Measurements from ENCODE around the gene BCAT1.
"Not testable (repeated sequence)": the region's sequence is repeated elsewhere in the genome, so short reads cannot be mapped to it uniquely, and the experiment has no call there.

BCAT1 gene

DNA sequence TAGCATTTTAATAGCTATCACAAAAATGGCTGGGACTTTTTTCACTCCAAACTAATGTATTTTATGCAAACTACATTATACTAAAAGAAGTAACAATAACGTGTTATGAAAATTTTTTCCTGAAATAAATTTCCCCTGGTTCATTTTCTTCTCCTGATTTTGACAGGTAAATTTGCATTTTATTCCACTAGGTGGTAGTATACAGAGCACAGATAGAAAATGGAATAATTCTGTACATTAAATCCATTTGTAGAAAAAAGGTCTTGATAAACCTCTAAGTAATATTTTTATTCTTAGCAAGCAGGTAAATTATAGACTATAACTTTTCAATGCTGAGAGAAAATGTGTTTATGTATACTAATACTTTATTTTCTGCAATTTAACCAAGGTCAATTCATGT is 96.5 kb downstream of the BCAT1 start:
- no peak for DNase-seq

DNA sequence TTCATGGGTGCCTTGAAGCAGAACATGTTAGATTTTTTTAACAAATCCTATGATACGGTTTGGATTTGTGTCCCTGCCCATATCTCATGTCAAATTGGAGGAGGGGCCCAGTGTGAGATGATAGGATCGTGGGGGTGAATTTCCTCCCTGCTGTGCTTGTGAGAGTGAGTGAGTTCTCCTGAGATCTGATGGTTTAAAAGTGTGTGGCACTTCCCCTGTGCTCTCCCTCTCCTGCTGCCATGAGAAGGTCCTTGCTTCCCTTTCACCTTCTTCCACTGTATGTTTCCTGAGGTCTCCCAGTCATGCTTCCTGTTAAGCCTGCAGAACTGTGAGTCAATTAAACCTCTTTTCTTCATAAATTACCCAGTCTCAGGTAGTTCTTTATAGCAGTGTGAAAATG is 97.0 kb downstream of the BCAT1 start:
- not testable (repeated sequence) for DNase-seq

DNA sequence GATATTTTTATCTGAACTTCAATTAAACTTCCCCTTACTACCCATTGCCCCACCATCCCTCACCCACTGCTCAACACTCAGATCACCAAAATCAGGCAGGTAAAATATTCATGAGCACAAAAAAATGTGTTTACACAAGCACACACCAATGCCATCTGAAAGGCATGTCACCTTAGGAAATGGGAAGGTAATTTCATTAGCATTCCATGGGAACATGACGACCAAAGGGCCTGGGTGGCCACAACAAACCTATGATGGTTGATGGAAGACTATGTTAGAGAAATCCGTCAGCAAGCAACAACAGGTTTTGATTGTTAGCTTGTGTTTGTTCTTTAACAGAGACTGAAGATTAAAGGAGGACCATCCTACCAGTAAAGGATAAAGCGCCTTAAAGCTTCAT is 97.6 kb downstream of the BCAT1 start:
- no peak for DNase-seq

DNA sequence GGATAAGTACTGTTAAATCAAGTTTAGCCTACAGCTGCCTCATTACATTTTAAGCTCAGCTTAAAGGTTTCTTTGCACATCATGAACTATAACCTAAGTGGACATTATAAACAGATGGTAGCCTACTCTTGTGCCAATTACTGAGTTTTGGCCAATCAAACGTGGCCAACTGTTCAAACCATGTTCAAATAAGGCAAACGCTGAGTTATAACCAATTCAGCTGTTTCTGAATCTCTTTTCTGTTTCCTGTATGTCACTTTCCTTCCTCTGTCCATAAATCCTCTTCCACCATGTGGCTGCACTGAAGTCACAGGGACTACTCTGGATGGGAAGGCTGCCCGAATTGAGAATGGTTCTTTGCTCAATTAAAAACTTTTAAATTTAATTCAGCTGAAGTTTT is 98.4 kb downstream of the BCAT1 start:
- no peak for DNase-seq

DNA sequence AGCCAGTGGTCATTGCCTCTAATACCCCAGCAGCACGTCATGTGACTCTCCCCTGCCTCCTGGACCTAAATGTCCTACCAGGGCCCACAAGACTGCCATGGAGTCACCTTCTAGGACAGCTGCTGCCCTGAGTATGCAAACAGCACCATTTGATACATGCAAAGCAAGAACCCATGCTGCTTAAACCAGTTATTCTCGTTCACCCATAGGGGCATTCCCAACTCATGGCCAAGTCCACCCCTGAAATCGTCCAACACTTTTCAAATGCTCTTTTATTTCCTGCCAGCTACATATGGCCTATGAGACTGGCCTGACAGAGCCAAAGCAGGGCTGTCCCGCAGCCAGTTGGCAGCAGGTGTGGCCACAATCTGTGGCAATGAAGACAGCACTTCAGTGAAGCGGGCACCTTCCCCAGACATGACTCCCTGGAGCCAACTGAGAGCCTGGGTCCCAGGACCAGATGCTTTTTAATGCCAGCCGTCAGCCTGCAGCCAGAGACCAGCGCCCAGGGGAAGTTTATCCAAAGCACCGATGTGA is 99.9 kb downstream of the BCAT1 start:
- DNase-seq, result no peak

DNA sequence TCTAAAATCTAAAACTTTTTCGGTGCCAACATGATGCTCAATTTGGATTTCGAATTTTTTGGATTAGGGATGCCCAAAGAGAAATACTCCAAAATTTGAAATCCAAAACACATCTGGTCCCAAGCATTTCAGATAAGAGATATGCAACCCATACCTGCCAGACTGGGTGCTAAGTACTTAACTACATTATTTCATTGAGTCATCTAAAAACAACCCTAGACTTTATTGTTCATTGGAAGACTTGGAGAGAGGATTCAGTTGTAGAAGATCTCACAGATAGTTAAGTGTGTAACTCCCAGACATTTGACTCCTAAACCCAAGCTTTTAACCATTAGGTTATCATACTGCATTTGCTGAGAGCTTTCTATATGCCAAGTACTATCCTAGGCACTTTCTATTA is 102.2 kb downstream of the BCAT1 start:
- no peak for DNase-seq

DNA sequence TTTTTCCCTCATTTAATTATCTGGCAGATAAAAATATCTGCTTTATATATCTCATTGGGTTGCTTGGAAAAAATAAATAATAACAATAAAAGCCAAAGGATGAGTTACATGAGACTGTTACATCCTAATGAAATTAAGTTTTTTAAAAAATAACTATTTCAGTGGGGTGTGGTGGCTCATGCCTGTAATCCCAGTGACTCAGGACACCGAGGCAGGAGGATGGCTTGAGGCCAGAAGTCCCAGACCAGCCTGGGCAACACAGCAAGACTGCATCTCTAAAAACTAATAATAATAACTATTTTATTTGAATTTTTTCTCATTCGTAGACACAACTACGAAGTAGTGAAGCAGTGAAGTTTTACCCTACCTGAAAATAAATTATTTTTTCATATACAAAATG is 103.3 kb downstream of the BCAT1 start:
- no peak for DNase-seq

DNA sequence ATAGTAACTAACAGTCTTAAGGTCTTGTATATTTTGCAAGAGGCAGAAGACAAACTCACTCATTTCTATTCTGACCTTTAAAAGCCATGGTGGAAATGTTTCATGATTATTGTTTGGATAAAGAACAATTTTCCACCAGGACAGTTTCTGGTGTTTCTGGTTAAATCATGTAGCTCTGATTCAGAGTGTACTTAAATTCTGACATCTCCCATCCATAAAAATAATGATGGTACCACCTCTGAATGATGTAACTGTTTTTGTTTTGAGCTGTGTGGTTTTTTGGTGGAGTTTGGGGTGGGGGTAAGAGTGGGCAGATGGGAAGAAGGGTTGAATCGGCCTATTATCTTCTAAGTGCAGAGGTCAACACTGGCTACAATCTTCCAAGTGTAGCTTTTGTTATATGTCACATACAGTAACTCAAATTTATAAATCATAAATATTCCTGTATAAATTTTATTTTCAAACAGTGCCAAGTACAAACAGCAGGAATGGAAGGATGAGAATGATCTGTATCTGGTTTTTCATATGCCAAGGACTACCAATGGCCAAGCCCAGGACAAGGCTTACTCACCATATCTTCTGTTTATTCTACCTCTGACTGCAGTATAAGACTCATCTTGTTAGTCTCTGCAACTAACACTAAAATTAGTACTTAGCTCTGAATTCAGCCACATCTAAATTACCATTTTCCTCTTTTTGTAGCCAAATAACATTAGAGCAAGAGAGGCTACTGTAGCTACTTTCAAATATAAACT is 108.7 kb downstream of the BCAT1 start:
- peak; percentile 81 for DNase-seq

DNA sequence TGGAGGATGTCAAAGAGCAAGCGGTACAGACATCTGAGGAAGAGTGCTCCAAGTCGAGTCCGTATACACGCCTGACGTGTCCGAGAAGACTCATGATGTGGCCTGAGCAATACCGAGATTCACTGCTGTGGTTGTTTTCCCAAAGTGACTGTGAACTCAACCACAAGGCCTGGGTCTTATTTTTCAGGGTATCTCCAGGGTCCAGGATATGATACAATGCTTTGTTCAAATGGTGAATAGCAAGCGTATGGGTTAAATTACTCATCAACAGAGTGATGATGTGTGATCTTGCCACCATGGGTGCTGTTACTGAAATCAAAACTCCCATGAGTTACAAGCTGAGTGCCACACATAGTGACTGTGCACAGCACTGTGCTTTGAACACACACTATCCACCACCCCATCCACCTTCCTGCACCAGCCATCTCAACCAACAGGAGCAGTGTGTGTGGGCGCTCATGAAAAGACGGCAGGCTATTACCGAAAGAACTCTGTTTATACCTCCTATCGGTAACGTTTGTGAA is 109.6 kb downstream of the BCAT1 start:
- peak; percentile 99 for DNase-seq

DNA sequence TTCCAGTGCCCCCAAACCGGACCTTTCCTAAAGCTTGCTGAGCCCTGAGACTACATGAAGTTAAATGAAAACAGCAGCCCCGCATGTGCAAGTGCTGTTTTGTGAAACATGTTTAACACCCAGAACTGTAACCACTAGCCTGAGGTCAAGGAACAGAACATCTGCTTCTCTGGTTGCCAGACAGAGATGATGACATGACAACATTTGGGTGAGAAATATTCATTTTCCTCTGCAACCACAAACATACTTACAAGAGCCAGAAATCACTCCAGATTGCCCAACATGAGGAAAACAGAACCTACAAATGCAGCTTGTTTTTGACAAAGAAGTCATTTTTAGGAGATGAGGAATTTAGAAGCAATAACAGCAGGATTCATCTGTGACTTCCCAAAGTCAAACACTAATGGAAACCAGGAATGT is 110.4 kb downstream of the BCAT1 start:
- DNase-seq, result peak; percentile 94

DNA sequence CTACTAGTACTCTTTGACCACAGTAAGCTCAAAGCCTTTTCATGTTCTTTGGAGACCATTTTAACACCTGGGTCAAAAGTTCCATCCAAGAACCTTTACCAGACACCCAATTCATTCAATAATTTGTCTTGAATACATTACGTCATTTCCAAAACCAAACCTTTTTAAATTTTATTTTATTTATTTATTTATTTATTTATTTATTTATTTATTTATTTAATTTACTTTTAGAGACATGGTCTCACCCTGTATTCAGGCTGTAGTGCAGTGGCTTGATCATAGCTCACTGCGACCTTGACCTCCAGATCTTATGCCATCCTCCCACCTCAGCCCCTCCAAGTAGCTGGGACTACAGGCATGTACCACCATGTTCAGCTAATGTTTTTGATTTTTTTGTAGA is 113.5 kb downstream of the BCAT1 start:
- no peak for DNase-seq

DNA sequence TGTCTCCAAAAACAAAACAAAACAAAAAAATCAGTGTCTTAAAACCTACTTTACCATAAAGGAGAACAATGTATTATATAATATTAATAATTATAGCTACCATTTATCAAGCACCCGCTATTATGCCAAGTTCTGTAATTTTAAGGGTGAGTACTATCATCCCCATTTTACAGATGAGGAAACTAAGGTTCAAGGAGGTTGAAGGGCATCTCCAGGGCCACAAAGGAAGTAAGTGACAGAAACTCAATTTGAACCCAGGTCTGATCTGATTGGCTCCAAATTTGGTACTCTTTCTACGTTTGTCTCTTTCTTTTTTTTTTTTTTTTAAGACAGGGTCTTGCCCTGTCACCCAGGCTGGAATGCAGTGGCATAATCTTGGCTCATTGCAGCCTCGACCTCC is 115.4 kb downstream of the BCAT1 start:
- no peak for DNase-seq

DNA sequence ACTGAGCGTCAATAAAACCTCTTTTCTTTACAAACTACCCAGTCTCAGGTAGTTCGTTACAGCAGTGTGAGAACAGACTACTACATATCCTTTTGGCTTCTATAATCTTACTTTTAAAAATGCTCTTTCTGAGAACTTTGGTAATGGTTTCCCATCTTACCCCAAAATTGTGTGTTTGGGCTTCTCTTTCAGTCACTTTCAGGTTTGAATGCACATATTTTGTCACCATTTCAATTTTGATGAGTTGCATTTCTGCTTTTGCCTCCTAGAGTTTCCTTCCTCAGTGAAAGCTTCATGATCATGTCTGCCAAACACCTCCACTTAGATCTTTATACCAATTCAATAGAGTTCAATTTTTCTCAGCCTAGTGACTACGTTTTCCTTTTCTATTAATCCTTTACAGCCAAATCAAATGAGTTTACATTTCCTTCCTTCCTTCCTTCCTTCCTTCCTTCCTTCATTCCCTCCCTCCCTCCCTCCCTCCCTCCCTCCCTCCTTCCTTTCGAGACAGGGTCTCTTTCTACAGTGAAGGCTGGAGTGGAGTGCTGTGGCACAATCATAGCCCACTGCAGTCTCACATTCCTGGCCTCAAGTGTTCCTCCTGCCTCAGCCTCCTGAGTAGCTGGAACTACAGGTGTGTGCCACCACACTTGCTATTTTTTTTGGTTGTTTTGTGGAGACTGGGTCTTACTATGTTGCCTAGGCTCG is 124.9 kb downstream of the BCAT1 start:
- no peak for DNase-seq

DNA sequence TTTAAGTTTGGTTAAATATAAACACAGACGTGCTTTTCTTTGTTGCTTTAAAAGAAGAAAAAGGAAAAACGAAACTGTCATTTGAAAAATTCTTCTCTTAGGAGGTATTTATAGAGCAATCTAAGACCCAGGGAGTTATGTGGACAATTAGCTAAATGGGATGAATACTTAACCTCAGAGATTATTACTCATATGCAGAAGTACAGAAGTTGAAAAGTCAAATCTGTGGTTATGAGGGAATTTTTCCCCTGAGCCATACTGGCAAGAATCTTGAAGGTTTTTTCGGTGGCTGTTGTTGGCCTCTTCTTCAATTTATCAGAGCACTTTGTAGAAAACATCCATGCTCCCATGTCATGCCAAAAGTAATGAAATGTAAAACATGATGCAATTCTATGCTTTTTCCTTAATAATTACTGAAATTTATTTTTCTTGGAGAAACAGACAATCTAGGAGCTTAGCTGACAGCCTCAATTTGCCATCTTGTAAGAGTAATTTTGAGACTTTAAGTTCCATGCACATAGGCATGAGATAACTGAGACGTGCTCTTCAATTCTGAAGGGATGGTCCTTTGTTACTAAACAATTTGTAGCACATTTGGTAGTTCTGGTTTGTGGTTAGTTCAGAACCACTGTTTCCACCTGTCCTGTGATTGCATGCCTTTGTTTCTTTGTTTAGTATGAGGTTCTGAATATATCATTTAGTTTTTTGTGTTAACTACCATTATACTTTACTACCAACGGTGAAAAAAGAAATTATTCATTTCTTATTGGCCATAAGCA is 126.6 kb downstream of the BCAT1 start:
- peak; percentile 70 for DNase-seq

DNA sequence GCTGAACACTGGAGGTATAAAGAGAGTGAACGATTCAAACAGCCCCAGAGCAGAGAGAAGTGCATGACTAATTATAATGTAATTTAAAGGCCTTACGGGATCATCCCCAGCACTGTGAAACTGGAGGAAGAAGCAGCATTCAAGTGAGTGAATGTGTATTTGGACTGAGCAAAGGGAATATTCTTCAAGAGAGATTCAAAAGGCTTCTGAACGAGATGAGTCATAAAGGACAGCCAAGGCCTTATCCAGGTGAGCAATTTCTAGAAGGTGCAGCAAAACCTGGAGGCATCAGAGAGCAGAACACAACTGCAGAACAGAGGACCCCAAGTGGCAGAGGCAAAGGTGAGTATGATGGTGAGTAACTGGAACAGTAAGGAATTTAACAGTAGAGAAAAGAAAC is 127.2 kb downstream of the BCAT1 start:
- DNase-seq, result peak; percentile 70

DNA sequence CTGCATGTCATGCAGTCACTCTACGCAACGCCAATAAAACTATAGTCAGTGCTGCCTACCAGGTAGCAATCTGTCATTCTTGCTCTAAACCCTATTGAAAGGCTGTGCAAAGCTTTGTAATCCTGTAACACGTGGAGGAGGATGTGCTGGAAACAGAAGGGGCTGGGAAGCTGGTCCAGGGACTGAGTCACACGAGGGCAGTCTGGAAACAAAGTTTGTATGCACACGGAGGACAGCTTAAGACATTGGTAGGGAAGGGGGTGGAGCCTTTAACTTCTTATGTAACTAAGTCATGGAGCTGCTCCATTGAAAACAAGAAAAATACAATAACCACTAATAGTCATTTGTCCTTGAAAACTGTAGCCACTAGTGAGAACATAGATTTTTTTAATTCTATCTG is 128.0 kb downstream of the BCAT1 start:
- no peak for DNase-seq

DNA sequence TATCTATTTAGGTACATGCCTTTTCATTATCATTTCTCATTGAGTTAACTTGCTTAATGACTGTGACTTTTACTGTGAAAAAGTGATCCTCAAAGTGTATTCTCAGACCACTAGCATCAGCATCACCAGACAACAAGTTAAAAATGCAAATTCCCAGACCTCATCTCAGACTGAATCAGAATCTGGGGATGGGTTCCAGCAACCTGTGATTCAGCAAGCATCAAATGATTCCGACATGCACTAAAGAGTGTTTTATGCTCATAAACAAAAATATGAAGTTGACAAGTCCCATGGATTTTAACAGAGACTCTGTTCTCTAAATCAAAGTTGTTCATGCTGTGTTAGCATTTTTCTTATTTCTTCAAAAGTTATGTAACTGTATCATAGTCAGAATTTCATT is 130.6 kb downstream of the BCAT1 start:
- no peak for DNase-seq

DNA sequence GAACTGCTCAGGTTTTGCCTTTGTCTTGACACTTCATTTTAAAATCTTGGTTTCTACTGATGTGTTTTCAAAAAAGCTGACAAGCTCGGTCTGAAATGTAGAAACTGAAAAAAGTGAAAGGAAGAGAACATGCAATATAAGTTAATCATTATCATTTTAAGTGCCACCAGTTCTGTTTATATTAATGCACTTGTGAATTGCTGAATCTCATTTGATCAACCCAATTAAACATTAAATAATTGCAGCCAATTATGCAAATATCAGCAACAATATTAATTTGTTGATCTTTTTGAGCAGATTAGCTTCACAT is 133.8 kb downstream of the BCAT1 start:
- no peak for DNase-seq

DNA sequence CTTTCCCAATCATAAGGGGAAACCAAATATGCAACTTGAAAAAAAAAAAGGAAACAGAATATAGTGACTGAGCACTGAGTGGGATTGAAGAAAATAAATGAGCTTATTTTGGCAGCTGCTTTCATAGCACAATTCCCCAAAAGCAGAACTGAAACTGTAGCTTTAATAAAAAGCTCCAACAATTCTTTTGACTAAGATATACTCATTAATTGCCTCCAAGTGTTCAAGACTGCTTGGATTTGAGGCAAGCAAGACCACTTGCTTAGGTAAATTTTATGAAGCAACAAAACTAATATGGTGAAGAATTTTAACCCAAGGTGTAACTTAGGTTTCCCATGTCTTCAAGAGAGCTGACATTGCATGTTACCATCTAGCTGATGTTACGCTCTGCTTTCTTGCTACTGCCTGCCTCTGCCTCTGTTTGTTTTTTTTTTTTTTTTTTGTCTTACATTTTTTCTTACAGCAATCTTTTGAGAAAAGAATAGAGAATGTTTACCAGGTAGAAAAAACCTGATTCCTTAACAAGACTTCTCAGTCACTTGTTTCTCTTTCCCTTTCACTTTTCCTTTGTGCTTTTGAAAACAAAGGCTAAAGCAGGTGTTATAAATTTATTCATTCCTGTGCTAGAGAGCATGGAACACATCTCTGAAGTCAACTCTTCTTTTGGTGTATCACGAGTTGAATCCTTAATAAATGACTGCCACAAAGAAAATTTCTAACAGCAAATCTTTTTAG is 134.4 kb downstream of the BCAT1 start:
- peak; percentile 21 for DNase-seq

DNA sequence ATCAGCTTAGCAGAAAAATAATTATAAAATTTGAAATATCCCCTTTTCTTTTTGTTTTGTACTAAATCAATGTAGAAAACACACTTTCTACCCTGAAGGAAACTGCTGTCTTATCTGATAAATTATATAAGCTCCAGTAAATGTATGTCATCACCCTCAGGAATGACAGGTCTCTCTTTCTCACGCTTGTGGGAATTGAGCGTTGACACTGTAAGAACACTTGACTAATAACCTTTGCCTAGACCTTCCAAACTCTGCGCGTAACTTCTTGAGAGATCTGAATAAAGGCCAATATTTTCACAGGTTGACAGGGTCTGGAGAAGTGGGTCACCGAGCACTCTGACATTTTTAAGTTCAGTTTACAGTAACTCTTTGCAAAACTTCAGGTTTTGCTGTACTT is 138.5 kb downstream of the BCAT1 start:
- DNase-seq, result no peak

DNA sequence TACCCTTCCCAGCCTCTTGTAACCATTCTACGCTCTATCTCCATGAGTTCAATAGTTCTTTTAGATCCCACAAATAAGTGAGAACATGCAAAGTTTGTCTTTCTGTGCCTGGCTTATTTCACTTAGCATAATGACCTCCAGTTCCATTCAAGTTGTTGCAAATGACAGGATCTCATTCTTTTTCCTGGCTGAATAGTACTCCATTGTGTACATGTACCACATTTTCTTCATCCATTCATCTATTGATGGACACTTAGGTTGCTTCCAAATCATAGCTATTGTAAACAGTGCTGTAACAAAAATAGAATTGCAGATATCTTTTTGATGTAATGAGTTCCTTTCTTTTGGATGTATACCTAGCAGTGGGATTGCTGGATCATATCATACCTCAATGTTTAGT is 139.6 kb downstream of the BCAT1 start:
- DNase-seq, result not testable (repeated sequence)

DNA sequence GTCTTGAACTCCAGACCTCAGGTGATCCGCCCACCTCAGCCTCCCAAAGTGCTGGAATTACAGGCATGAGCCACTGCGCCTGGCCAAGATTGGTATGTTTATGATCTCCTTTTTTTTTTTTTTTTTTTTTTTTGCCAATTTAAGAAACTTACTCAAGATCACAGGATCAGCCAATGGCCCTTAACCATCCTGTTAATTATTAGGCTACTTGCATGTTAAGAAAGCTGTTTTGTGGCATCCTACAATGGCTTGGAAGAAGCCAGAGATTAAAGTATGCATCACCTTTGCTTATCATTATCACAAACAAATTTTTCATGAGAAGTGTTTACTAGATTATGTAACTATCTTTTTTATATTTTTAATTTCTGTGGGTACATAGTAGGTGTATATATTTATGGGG is 140.2 kb downstream of the BCAT1 start:
- no peak for DNase-seq

DNA sequence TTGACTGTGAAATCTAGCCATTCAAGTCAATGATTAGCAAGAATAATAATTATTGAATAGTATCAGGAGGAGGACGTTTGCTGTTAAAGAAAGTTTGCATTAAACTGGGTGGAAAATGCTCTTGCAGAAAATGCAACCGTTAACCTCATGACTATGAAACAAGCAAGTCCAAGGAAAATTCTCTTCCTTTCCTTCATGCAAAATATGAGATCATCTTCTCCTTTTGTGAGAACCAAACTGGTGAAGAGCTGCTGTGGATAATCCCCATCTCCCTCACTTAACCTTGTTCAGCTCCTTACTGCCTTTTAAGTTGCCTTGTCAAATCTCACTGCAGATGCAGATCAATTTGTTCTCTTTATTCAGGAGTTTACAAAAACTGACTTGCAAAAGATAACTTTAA is 142.5 kb downstream of the BCAT1 start:
- no peak for DNase-seq

Measured in activated CD4-positive, alpha-beta T cell treated with anti-CD3 and anti-CD28 coated beads, Interleukin-10, Interleukin-2, amounts not matched to agents 100 ng/mL and 50 ng/mL, durations not matched to agents 16 hours and 8 hours (primary cell).